Activated CD4-positive, CD25-positive, alpha-beta regulatory T cell treated with anti-CD3 and anti-CD28 coated beads, Interleukin-2, amount 50 U/mL, for 16 hours (primary cell): ENCODE measurements around the gene SYNE2.
"Not testable (repeated sequence)": the region's sequence is repeated elsewhere in the genome, so short reads cannot be mapped to it uniquely, and the experiment has no call there.

Experiments used
- DNase-seq: peaks from one replicate; pipeline ENCODE4 v3.0.0-alpha.2; 2020; ENCODE audit warnings: low read depth, low spot score

Gene SYNE2, protein sequence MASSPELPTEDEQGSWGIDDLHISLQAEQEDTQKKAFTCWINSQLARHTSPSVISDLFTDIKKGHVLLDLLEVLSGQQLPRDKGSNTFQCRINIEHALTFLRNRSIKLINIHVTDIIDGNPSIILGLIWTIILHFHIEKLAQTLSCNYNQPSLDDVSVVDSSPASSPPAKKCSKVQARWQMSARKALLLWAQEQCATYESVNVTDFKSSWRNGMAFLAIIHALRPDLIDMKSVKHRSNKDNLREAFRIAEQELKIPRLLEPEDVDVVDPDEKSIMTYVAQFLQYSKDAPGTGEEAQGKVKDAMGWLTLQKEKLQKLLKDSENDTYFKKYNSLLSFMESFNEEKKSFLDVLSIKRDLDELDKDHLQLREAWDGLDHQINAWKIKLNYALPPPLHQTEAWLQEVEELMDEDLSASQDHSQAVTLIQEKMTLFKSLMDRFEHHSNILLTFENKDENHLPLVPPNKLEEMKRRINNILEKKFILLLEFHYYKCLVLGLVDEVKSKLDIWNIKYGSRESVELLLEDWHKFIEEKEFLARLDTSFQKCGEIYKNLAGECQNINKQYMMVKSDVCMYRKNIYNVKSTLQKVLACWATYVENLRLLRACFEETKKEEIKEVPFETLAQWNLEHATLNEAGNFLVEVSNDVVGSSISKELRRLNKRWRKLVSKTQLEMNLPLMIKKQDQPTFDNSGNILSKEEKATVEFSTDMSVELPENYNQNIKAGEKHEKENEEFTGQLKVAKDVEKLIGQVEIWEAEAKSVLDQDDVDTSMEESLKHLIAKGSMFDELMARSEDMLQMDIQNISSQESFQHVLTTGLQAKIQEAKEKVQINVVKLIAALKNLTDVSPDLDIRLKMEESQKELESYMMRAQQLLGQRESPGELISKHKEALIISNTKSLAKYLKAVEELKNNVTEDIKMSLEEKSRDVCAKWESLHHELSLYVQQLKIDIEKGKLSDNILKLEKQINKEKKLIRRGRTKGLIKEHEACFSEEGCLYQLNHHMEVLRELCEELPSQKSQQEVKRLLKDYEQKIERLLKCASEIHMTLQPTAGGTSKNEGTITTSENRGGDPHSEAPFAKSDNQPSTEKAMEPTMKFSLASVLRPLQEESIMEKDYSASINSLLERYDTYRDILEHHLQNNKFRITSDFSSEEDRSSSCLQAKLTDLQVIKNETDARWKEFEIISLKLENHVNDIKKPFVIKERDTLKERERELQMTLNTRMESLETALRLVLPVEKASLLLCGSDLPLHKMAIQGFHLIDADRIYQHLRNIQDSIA (N-terminal part only)

DNA sequence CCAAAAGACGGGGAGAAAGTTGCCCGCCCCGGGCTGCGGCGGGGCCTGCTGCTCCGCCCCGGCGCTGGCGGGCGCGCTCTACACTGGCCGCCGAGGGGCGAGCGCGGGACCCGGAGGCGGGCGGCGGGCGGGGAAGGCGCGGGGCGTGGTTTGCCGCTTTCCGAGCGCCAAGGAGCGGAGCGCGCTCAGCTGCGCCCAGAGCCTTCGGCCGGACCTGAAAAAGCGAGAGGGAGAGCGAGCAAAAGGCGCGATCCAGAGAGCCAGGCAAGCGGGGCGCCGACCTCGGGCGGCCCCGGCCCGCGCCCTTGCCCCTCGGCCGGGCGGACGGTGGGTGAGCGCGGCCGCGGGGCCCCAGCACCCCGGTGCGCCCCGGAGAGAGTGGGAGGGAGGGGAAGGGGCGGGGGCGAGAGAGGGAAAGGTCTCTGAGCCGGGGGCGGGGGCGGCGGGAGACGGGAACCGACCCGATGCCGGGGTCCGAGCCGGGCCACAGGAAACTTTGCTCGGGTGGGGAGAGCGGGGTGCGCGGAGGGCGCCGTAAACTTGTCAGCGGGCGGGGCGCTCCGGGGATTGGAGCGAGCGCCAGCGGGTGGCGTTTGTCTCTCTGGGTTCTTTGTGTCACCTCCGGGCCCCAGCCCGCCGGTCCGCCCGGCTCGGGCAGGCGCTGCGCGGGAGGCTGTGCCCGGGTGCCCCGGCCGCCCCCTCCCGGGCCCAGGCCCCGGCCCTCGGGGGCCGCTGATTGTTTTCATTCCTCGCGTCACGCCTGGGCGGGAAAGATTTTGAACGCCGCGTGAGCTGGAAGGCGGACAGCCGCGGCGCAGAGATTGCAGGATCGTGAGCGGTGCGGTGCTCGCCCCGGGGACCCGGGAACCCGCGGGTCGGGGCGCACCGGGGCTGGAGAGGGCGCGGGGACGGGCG lies at the start of gene SYNE2:
SYNE2 (plus strand) TSS at position 188 of the 915 bp plus-strand sequence. CDS start 56,145 bp downstream, outside the sequence.
- peak; percentile 67 for DNase-seq

DNA sequence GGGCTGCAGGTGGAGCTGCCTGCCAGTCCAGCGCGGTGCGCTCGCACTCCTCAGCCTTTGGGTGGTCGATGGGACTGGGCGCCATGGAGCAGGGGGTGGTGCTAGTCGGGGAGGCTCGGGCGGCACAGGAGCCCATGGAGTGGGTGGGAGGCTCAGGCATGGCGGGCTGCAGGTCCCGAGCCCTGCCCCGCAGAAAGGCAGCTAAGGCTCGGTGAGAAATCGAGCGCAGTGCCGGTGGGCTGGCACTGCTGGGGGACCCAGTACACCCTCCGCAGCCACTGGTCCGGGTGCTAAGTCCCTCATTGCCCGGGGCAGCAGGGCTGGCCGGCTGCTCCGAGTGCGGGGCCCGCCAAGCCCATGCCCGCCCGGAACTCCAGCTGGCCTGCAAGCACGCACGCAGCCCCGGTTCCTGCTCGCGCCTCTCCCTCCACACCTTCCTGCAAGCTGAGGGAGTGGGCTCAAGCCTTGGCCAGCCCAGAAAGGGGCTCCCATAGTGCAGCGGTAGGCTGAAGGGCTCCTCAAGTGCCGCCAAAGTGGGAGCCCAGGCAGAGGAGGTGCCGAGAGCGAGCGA lies 49.5 kb upstream of the SYNE2 start:
- not testable (repeated sequence) for DNase-seq

DNA sequence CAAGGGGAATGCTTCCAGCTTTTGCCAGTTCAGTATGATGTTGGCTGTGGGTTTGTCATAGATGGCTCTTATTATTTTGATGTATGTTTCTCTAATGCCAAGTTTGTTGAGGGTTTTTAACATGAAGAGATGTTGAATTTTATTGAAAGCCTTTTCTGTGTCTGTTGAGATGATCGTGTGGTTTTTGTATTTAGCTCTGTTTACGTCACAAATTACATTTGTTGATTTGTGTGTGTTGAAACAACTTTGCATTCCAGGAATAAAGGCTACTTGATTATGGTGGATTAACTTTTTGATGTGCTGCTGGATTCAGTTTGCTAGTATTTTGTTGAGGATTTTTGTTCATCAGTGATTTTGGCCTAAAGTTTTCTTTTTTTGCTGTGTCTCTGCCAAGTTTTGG lies 46.7 kb upstream of the SYNE2 start:
- not testable (repeated sequence) for DNase-seq

DNA sequence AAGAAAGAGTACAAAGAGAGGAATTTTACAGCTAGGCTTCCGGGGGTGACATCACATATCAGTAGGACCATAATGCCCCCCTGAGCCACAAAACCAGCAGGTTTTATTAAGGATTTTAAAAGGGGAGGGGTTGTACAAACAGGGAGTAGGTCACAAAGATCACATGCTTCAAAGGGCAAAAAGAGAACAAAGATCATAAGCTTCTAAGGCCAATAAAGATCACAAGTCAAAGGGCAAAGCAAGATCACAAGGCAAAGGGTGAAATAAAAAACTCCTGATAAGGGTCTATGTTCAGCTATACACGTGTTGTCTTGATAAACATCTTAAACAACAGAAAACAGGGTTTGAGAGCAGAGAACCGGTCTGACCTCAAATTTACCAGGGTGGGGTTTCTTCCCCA lies 41.1 kb upstream of the SYNE2 start:
- not testable (repeated sequence) for DNase-seq

DNA sequence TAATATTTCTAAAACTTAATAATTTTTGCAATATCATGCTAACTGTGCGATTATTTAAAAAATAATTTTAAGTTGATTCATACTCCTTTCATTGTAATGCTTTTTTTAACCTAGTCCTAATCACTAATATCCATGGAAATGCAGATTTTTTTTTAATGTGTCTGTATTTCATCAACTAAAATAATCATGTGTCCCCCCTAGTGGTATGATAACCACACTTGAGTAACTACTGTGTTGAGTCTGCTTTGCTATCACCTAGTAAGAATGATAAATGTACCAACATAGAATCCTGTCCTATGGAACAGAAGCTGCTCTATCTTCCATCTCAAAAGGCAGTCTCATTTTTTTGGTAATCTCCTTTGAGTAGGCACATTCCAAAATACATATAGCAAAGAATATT lies 19.1 kb upstream of the SYNE2 start:
- DNase-seq = no peak

DNA sequence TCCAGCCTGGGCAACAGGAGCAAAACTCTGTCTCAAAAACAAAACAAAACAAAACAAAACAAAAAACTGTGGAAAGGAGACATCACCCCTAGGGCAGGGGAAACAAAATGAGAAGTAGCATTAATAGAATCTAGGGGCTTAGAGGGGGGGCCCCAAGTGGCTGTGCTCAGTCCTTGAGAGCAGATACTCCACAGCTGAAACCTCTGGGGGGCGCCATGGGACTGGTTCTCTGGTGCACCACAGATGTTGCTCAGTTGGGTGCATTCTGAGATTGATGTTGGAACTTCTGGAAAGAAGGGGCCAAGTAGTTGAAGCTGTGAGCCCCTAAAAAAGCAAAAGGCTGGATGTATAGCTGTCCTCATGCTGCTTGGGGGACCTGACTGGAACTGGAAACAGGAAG lies 11.8 kb upstream of the SYNE2 start:
- peak; percentile 29 for DNase-seq

DNA sequence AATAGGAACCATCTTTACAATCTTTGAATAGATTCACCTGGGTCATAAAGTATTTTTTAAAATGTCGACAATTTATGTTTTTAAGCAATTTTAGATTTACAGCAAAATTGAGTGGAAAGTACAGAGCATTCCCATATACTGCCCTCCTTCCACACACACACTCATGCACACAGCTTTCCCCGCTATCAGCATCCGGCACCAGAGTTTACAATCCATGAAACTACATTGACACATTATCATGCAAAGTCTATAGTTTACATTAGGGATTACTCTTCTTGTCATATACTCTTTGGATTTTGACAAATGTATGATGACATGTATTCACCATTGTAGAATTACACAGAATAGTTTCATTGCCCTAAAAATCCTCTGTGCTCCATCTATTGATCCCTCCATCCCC lies 9.0 kb upstream of the SYNE2 start:
- no peak for DNase-seq

DNA sequence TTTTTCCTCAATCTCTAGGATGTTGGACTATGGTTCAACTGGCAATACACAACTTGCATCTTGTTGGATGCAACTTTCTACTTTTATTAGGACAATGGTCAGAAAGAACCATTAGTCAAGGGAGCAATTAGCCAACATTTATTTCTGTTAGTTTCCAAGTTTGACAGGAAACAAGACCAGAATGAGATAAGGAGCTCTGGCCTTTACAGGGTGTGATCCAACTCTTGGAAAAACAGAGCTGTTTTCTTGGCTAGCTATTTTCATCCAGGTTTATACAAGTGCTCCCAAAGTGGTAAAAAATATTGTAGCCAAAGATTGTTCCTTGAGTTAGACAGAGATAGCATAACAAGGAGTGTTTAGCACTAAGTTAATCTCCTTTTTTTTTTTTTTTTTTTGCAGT lies 3.9 kb upstream of the SYNE2 start:
- no peak for DNase-seq

DNA sequence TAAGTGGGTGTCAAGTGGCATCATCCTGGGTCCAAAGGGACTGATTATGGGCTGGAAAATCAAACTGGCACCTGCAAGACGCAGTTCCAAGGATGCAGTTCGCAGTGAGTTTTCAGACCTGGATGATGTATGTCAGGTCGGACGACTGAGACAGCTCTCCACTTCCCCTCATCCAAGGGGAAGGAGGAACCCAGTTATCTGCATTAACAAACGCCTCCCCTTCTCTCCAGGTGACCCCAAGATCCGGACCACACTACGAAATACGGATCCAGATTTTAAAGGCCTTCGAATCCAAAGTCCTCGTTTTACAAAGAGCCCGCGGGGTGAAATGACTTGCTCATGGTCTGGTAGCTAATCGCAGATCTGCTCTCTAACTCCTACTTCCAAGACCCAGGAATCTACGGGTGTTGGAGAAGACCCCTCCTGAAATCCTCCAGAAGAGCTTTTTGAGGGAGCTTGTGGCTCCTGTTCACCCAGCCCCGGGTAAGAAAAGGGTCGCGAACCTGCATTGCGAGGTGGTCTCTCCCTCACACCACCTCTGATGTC lies 460 bp upstream of the SYNE2 start:
- no peak for DNase-seq

DNA sequence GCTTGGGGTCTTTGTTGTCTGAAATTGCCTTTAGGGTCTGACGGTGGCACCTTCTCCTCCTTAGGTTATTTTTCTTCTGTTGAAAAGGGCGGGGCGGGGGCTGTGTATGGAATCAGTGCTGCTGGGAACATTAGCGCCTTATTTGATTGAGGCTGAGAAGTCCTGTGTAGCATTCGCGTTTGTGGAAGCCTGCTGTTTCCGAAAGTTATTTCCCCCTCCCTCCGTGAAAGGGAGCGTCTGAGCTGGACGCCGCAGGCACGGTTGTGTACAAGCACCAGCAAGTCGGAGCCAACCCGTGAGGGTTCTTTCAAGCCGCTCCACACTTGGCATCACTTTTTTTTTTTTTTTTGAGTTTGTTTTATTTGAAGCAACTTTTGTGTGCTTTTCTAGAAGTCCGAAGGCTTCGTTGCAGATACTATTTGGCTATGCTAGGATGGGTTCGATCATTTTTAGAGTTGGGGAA lies 1.1 kb downstream of the SYNE2 start:
- peak; percentile 30 for DNase-seq

DNA sequence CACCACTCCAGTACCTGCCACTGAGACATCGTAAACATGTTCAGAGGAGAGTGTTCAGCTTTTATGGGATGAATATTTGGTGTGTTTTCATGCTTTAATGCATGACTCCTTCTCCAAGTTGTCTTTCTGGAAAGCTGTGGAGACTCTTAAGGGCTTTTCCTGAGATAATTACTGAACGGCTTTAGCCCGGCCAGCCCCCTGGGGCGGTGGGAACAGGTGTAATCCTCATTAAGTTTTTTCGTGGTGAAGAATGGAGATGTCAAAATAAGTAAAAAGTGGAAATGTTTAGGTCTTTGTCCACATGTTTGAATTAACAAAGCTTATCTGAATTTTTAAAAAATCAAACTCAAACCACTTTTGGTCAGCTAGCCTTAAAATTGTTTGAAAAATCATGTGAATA lies 1.5 kb downstream of the SYNE2 start:
- DNase-seq = no peak

DNA sequence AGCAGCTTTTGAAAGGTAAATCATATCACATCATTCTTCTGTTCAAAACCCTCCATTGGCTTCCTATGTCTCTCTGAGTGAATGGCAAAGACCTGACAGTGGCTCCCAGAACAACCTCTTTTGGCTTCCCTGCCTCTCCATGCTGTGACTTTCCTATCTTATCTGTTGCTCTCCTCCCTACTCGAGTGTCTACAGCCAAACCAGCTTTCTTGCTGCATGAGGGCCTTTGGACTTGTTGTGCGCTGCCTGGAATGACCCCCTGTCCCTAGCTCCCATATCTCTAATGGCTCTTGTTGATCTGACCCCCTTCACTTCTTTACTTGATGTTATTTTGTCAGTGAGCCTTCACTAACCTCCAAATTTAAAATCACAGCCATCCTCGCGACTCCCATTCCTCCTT lies 2.5 kb downstream of the SYNE2 start:
- no peak for DNase-seq

DNA sequence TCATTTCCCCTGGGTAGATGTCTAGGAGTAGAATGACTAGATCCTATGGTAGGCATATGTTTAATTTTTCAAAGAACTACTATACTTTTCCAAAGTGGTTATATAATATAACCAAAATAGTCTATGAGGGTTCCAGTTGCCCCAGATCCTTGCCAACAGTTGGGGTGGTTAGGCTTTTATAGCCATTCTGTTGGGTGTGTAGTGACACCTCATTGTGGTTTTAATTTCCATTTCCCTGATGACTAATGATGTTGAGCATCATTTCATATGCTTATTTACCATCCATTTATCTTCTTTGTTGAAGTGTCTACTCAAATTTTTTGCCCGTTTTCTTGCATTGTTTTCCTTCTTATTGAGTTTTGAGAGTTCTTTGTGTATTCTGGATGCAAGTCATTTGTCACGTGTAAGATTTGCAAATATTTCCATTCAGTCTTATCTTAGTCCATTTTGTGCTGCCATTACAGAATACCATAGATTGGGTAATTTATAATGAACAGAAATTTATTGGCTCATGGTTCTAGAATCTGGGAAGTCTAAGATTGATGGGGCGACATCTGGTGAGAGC lies 4.7 kb downstream of the SYNE2 start:
- DNase-seq = no peak

DNA sequence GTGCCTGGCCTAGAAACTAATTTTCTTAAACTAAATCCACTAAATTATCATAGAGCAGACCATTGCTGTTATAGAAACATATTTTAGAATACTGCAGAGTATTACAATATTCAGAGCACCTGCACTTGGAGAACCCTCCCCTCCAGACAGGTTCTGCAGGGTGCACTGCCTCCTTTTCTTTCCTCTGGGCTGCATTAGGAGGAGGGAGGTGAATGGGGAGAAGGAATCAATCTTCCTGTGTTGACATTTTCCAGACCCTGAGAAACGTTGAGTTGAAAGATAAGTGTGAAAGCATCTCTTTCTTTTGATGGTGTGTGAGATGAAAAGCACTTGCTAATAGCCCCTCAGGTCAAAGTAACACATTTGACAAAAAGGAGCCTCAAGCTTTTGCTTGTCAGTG lies 7.3 kb downstream of the SYNE2 start:
- DNase-seq = no peak

DNA sequence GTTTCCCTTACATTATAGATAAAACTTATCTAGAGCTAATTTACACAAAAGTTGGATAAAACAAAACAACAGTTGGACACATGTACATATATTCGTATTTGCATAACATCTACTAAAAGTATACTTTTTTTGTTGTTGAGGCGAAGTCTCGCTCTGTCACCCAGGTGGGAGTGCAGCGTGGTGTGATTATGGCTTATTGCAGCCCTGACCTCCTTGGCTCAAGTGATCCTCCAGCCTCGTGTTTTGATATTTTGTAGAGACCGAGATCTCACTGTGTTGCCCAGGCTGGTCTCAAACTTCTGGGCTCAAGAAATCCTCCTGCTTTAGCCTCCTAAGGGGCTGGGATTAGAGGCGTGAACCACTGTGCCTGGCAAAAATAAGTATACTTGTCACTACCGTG lies 9.4 kb downstream of the SYNE2 start:
- no peak for DNase-seq

DNA sequence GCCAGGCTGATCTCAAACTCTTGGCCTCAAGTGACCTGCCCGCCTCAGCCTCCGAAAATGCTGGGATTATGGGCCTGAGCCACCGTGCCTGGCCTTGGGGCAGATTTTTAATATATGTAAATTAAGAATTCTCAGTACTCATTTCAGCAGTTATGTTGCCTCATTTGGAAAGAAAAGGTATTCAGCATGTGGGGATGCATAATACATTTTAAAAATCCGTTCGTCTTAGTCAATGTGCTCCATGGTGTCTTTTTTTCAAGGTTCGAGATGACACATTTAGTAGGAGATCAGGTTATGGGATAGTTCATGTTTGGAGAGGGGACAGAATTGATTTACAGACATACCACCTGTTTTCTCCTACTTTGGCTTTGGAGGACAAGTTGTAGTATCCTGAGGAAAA lies 10.2 kb downstream of the SYNE2 start:
- DNase-seq = no peak

DNA sequence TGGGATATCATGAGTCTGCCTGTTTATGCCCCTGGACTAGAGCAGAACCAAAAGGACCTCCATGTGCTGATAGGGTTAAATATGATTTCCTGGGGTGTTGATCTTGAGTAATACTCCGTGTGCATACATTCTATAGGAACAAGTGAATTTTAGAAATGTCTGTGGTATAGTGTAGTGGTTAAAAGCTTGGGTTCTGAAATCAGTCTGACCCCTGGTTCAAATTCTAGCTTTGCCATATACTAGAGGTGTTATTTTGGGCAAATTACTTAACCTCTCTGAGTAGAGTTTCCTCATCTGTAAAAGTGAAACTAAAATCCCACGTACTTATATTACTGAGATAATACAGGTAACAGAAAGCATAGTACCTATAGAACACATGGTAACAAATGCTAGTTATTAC lies 12.0 kb downstream of the SYNE2 start:
- DNase-seq = not testable (repeated sequence)

DNA sequence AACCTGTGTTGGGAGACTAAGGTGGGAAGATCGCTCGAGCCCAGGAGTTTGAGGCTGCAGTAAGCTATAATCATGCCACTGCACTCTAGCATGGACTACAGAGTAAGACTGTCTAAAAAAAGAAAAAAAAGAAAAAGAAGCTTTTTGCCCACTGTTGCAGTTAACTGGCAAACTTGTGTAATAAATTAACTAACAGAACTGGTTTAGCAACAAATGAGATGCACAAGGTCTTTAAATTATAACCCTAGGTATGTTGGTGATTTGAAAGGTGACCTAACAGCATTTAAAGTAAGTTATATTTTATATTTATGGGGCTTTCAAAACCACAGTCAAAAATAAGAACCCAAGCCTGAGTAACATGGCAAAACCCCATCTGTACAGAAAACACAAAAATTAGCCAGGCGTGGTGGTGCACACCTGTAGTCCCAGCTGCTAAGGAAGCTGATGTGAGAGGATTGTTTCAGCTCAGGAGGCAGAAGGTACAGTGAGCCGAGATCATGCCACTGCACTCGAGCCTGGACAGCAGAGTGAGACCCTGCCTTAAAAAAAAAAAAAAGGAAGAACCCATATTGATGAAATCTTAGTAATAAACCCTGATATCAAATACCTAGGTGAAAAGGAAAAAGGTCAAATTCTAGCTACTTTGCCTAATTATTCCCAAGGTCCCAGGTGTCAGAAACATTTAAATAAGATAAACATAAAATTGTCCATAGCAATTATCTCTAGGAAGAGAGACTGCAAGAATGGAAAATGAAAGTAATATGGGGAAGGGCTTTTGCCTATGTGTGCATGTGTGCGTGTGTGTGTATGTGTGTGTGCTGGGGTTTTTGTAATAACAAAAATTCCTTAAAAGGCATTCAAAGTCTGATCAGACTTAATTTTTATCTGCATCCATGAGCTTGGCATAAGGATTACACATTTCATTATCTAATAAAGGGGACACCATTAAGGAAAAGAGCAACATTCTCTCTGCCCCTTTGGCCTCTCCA lies 15.4 kb downstream of the SYNE2 start:
- DNase-seq = no peak
